ENCODE data around the gene FRAS1.

The FRAS1 gene

GRCh38 chr4:78219825-78220224 is 162.7 kb downstream of the FRAS1 start:
- no peaks in the 10 kb centered on the region for H3K36me3 ChIP-seq (ENCODE audit: control insufficient read depth, insufficient read depth, low read length)
- H3K27ac ChIP-seq (ENCODE audit: low read depth, low read length) = no peak overlapping the region
- no peak overlapping the region for H3K9ac ChIP-seq (ENCODE audit: low read length)

GRCh38 chr4:78220283-78220682 is 163.2 kb downstream of the FRAS1 start:
- Histone ChIP-seq H3K36me3 (ENCODE audit: control insufficient read depth, insufficient read depth, low read length) (no peaks in the 10 kb centered on the region), H3K27me3 (ENCODE audit: control insufficient read depth, insufficient read depth, low read length) (no peaks in the 10 kb centered on the region), H3K4me1 (ENCODE audit: control insufficient read depth, insufficient read depth, low read length) (no peaks in the 10 kb centered on the region), H3K27ac (ENCODE audit: low read depth, low read length) (no peak overlapping the region), H3K9ac (ENCODE audit: low read length) (no peak overlapping the region), H3K4me3 (ENCODE audit: low read length) (no peak overlapping the region)

More at GRCh38 chr4:78219825-78220224, 162.7 kb downstream of the FRAS1 start:
- Histone ChIP-seq H3K4me3 (ENCODE audit: low read length) (no peak overlapping the region), H3K27me3 (ENCODE audit: control insufficient read depth, insufficient read depth, low read length) (no peaks in the 10 kb centered on the region), H3K4me1 (ENCODE audit: control insufficient read depth, insufficient read depth, low read length) (no peaks in the 10 kb centered on the region)

DNA sequence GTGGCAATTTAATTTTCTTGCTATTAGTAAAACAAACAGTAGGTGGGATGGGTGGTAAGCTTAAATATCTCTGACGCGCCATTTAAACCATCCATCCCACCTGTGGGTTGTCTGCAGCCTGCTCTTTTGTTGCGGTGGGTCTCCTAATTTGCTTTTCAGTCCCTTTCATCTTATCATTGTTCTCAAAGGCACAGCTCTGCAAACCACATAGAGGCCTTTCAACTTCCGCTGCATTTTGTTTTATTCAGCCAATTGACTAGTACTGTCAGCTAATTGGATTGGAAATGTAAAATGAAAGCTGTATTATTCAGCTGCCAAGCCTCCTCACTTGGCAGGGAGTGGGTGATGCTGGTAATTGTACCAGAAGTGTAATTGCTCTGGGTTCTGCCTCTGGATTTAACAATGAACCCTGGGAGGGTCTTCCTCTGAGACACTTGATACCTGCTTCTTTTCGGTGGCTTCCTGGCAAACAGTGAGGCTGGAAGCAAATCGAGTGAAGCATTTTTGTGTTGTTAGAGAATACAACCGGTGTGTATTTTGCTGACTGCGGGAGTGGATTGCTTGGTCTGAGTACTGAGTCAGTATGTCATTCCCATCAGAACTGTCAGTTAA is 165.6 kb downstream of the FRAS1 start:
- Histone ChIP-seq H3K27me3 (ENCODE audit: control insufficient read depth, insufficient read depth, low read length) (no peaks in the 10 kb centered on the region), H3K27ac (ENCODE audit: low read depth, low read length) (no peak overlapping the region), H3K9ac (ENCODE audit: low read length) (no peak overlapping the region), H3K36me3 (ENCODE audit: control insufficient read depth, insufficient read depth, low read length) (no peaks in the 10 kb centered on the region), H3K4me1 (ENCODE audit: control insufficient read depth, insufficient read depth, low read length) (no peaks in the 10 kb centered on the region), H3K4me3 (ENCODE audit: low read length) (no peak overlapping the region)

DNA sequence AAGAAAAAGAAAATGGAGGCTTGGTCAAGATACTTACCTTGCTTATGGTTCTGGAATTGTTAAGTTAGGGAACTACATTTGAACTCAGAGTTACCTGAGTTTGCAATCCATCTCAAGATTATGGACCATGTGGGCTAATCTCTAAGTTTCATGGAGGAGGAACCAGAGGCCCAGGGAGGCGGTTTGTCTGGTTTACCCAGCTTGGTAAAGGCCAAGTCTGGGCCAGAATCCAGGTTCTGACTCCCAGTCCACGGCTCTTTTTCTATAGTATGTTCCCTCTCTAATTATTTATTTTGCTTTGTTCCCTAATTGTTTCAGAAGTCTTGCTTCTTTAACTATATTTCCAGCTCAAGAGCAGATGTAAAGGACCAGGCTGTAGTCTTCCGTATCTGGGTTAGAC is 168.1 kb downstream of the FRAS1 start:
- Histone ChIP-seq H3K36me3 (ENCODE audit: control insufficient read depth, insufficient read depth, low read length) (no peaks in the 10 kb centered on the region), H3K4me3 (ENCODE audit: low read length) (no peak overlapping the region), H3K27ac (ENCODE audit: low read depth, low read length) (no peak overlapping the region), H3K4me1 (ENCODE audit: control insufficient read depth, insufficient read depth, low read length) (no peaks in the 10 kb centered on the region), H3K9ac (ENCODE audit: low read length) (no peak overlapping the region), H3K27me3 (ENCODE audit: control insufficient read depth, insufficient read depth, low read length) (no peaks in the 10 kb centered on the region)

GRCh38 chr4:78226279-78226678 is 169.2 kb downstream of the FRAS1 start:
- H3K9ac ChIP-seq (ENCODE audit: low read length) = no peak overlapping the region

GRCh38 chr4:78227411-78228057 is 170.4 kb downstream of the FRAS1 start:
- H3K27ac ChIP-seq (ENCODE audit: low read depth, low read length) = no peak overlapping the region
- no peaks in the 10 kb centered on the region for H3K27me3 ChIP-seq (ENCODE audit: control insufficient read depth, insufficient read depth, low read length)
- no peak overlapping the region for H3K9ac ChIP-seq (ENCODE audit: low read length)
- H3K4me3 ChIP-seq (ENCODE audit: low read length) = no peak overlapping the region
- no peaks in the 10 kb centered on the region for H3K36me3 ChIP-seq (ENCODE audit: control insufficient read depth, insufficient read depth, low read length)
- H3K4me1 ChIP-seq (ENCODE audit: control insufficient read depth, insufficient read depth, low read length) = no peaks in the 10 kb centered on the region

More at GRCh38 chr4:78226279-78226678, 169.2 kb downstream of the FRAS1 start:
- Histone ChIP-seq H3K4me1 (ENCODE audit: control insufficient read depth, insufficient read depth, low read length) (no peaks in the 10 kb centered on the region), H3K4me3 (ENCODE audit: low read length) (no peak overlapping the region), H3K27ac (ENCODE audit: low read depth, low read length) (no peak overlapping the region), H3K27me3 (ENCODE audit: control insufficient read depth, insufficient read depth, low read length) (no peaks in the 10 kb centered on the region), H3K36me3 (ENCODE audit: control insufficient read depth, insufficient read depth, low read length) (no peaks in the 10 kb centered on the region)

DNA sequence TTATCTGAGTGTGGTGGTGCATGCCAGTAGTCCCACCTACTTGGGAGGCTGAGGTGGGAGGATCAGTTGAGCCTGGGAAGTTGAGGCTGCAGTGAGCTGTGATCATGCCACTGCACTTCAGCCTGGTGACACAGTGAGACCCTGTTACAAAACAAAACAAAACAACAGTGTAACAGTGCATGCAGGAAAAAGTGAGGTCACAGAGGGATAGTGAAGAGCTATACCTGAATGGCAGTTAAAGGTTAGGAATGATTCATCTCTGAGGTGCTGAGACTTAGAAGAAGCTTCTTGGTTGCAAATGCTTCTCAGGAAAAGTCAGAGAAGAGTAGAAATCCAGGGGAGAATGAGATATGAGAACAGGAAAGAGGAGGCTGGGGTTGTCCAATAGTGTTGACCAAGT is 178.7 kb downstream of the FRAS1 start:
- no peak overlapping the region for H3K27ac ChIP-seq (ENCODE audit: low read depth, low read length)
- no peaks in the 10 kb centered on the region for H3K4me1 ChIP-seq (ENCODE audit: control insufficient read depth, insufficient read depth, low read length)
- H3K4me3 ChIP-seq (ENCODE audit: low read length) = no peak overlapping the region
- no peak overlapping the region for H3K9ac ChIP-seq (ENCODE audit: low read length)
- H3K27me3 ChIP-seq (ENCODE audit: control insufficient read depth, insufficient read depth, low read length) = no peaks in the 10 kb centered on the region
- no peaks in the 10 kb centered on the region for H3K36me3 ChIP-seq (ENCODE audit: control insufficient read depth, insufficient read depth, low read length)

- no peaks in the 10 kb centered on the region for H3K4me1 ChIP-seq (ENCODE audit: control insufficient read depth, insufficient read depth, low read length)
- H3K27ac ChIP-seq (ENCODE audit: low read depth, low read length) = no peak overlapping the region
- H3K4me3 ChIP-seq (ENCODE audit: low read length) = no peak overlapping the region
- no peak overlapping the region for H3K9ac ChIP-seq (ENCODE audit: low read length)
- H3K36me3 ChIP-seq (ENCODE audit: control insufficient read depth, insufficient read depth, low read length) = no peaks in the 10 kb centered on the region
- no peaks in the 10 kb centered on the region for H3K27me3 ChIP-seq (ENCODE audit: control insufficient read depth, insufficient read depth, low read length)
These were observed 180.2 kb downstream of the FRAS1 start for GRCh38 chr4:78237360-78237759.

GRCh38 chr4:78242071-78242470 is 184.9 kb downstream of the FRAS1 start:
- H3K36me3 ChIP-seq (ENCODE audit: control insufficient read depth, insufficient read depth, low read length) = no peaks in the 10 kb centered on the region
- no peak overlapping the region for H3K4me3 ChIP-seq (ENCODE audit: low read length)
- no peaks in the 10 kb centered on the region for H3K27me3 ChIP-seq (ENCODE audit: control insufficient read depth, insufficient read depth, low read length)
- no peaks in the 10 kb centered on the region for H3K4me1 ChIP-seq (ENCODE audit: control insufficient read depth, insufficient read depth, low read length)
- H3K27ac ChIP-seq (ENCODE audit: low read depth, low read length) = no peak overlapping the region
- H3K9ac ChIP-seq (ENCODE audit: low read length) = no peak overlapping the region

DNA sequence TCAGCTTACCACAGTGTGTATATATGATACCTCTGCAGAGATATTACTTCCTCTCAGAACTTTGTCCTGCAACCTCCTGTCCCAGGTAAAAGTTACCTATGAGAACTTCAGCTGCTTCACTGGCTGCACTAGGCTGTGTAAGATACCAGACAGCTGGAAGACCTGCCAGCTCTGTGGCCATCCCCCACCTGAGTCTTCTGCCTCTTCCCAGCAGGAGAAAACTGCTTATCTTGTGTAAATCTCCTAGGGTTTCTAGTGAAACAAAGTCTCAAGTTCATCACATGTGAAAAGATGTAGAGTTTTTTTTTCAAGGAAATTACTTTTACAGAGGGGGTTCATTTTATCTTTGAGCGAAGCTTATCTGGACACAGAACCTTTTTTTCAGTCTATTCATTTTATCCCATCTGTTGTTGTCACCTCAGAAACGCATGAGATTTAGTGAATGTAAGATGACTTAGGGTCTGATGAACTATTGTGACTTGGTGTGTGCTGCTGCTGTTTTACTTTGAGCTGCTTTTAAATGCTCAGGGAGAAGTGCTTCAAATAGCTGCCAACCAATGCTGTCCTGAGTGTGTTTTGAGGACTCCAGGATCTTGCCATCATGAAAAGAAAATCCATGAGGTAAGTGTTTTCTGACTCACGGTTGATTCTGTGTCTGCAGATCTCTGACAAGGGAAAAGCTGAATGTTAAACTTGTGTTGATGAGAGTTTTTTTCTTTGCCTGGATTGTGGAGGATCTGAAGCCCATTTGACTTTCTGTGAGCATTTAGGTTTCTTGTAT is 187.8 kb downstream of the FRAS1 start:
- Histone ChIP-seq H3K27me3 (ENCODE audit: control insufficient read depth, insufficient read depth, low read length) (no peaks in the 10 kb centered on the region), H3K27ac (ENCODE audit: low read depth, low read length) (no peak overlapping the region), H3K4me1 (ENCODE audit: control insufficient read depth, insufficient read depth, low read length) (no peaks in the 10 kb centered on the region), H3K9ac (ENCODE audit: low read length) (no peak overlapping the region), H3K36me3 (ENCODE audit: control insufficient read depth, insufficient read depth, low read length) (no peaks in the 10 kb centered on the region), H3K4me3 (ENCODE audit: low read length) (no peak overlapping the region)

GRCh38 chr4:78247536-78248285 is 190.6 kb downstream of the FRAS1 start:
- no peaks in the 10 kb centered on the region for H3K4me1 ChIP-seq (ENCODE audit: control insufficient read depth, insufficient read depth, low read length)
- no peaks in the 10 kb centered on the region for H3K27me3 ChIP-seq (ENCODE audit: control insufficient read depth, insufficient read depth, low read length)
- H3K4me3 ChIP-seq (ENCODE audit: low read length) = no peak overlapping the region
- no peak overlapping the region for H3K9ac ChIP-seq (ENCODE audit: low read length)
- no peaks in the 10 kb centered on the region for H3K36me3 ChIP-seq (ENCODE audit: control insufficient read depth, insufficient read depth, low read length)
- H3K27ac ChIP-seq (ENCODE audit: low read depth, low read length) = no peak overlapping the region

DNA sequence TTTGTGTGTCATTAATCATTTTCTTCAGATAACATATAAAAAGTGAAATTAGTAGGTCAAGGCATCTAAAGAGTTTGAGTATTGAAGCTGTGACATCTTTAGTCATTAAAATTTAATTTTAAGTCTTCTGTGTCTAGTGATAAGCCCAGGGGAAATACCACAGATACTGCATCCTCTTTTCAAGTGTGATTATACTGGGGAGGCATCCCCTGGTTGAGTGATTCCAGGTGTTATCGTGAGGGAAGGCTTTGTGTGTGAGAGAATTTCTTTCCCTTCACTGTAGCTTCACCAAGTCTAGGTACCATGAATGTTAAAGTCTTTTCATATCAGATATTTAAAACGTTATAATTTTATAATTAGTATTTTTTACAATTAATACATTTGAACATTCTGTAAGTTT is 193.4 kb downstream of the FRAS1 start:
- no peak overlapping the region for H3K4me3 ChIP-seq (ENCODE audit: low read length)
- no peak overlapping the region for H3K9ac ChIP-seq (ENCODE audit: low read length)
- H3K4me1 ChIP-seq (ENCODE audit: control insufficient read depth, insufficient read depth, low read length) = no peaks in the 10 kb centered on the region
- no peak overlapping the region for H3K27ac ChIP-seq (ENCODE audit: low read depth, low read length)
- no peaks in the 10 kb centered on the region for H3K36me3 ChIP-seq (ENCODE audit: control insufficient read depth, insufficient read depth, low read length)
- no peaks in the 10 kb centered on the region for H3K27me3 ChIP-seq (ENCODE audit: control insufficient read depth, insufficient read depth, low read length)
